ENCODE results near the gene C10orf71.
A peak's percentile ranks its signal among the peaks of the same experiment; 100 is the strongest.

Gene C10orf71

GRCh38 chr10:49272251-49273081 lies 26.5 kb upstream of the C10orf71 start:
- no peak for TF ChIP-seq CTCF (conservative IDR thresholded peaks at IDR 0.05; ENCODE audit: control insufficient read depth, insufficient read depth, low read depth, low read length)
- no peak overlapping the region for H3K4me3 ChIP-seq (ENCODE audit: control insufficient read depth, low read depth, low read length)
- DNase-seq (ENCODE audit: low read depth): peak; percentile 24

- no peak for DNase-seq (ENCODE audit: low read depth)
- H3K4me3 ChIP-seq (ENCODE audit: control insufficient read depth, low read depth, low read length): no peak overlapping the region
- no peak for TF ChIP-seq CTCF (conservative IDR thresholded peaks at IDR 0.05; ENCODE audit: control insufficient read depth, insufficient read depth, low read depth, low read length)
Observed at GRCh38 chr10:49273082-49273465, 25.9 kb upstream of the C10orf71 start.

GRCh38 chr10:49273626-49274025 lies 25.3 kb upstream of the C10orf71 start:
- no peak overlapping the region for H3K4me3 ChIP-seq (ENCODE audit: control insufficient read depth, low read depth, low read length)
- no peak for TF ChIP-seq CTCF (conservative IDR thresholded peaks at IDR 0.05; ENCODE audit: control insufficient read depth, insufficient read depth, low read depth, low read length)
- no peak for DNase-seq (ENCODE audit: low read depth)

GRCh38 chr10:49274886-49275285 lies 24.1 kb upstream of the C10orf71 start:
- TF ChIP-seq CTCF (conservative IDR thresholded peaks at IDR 0.05; ENCODE audit: control insufficient read depth, insufficient read depth, low read depth, low read length): no peak
- H3K4me3 ChIP-seq (ENCODE audit: control insufficient read depth, low read depth, low read length): no peak overlapping the region
- DNase-seq (ENCODE audit: low read depth): no peak

GRCh38 chr10:49275896-49276295 lies 23.1 kb upstream of the C10orf71 start:
- no peak for DNase-seq (ENCODE audit: low read depth)
- TF ChIP-seq CTCF (conservative IDR thresholded peaks at IDR 0.05; ENCODE audit: control insufficient read depth, insufficient read depth, low read depth, low read length): no peak
- H3K4me3 ChIP-seq (ENCODE audit: control insufficient read depth, low read depth, low read length): no peak overlapping the region

- TF ChIP-seq CTCF (conservative IDR thresholded peaks at IDR 0.05; ENCODE audit: control insufficient read depth, insufficient read depth, low read depth, low read length): no peak
- H3K4me3 ChIP-seq (ENCODE audit: control insufficient read depth, low read depth, low read length): no peak overlapping the region
- no peak for DNase-seq (ENCODE audit: low read depth)
Observed at GRCh38 chr10:49276596-49276995, 22.4 kb upstream of the C10orf71 start.

Data from fibroblast of mammary gland (primary cell).